Ishikawa (cell line): ENCODE data around the gene INPP5K.

ENCODE experiments used
- CEBPB ChIP-seq: IDR thresholded peaks from 2 replicates; pipeline ENCODE4 v1.6.1; 2012
- CREB1 ChIP-seq: IDR thresholded peaks from 2 replicates; pipeline ENCODE4 v1.6.1; 2012; ENCODE audit warnings: low read depth
- EGR1 ChIP-seq: IDR thresholded peaks from 2 replicates; pipeline ENCODE4 v1.6.1; 2012
- EP300 ChIP-seq: IDR thresholded peaks from 2 replicates; pipeline ENCODE4 v1.6.1; 2012; ENCODE audit warnings: borderline replicate concordance
- FOXM1 ChIP-seq: IDR thresholded peaks from 2 replicates; pipeline ENCODE4 v1.6.1; 2012; ENCODE audit warnings: low read depth, borderline replicate concordance
- MAX ChIP-seq: IDR thresholded peaks from 2 replicates; pipeline ENCODE4 v1.6.1; 2012
- NFIC ChIP-seq: IDR thresholded peaks from 2 replicates; pipeline ENCODE4 v1.6.1; 2012
- RAD21 ChIP-seq: IDR thresholded peaks from 2 replicates; pipeline ENCODE4 v1.6.1; 2012; ENCODE audit warnings: low read depth
- TAF1 ChIP-seq: IDR thresholded peaks from 2 replicates; pipeline ENCODE4 v1.6.1; 2012; ENCODE audit warnings: low read depth, mild to moderate bottlenecking
- TCF12 ChIP-seq: IDR thresholded peaks from 2 replicates; pipeline ENCODE4 v1.6.1; 2012; ENCODE audit warnings: low read depth
- TEAD4 ChIP-seq: IDR thresholded peaks from 2 replicates; pipeline ENCODE4 v1.6.1; 2012
- YY1 ChIP-seq: IDR thresholded peaks from 2 replicates; pipeline ENCODE4 v1.6.1; 2012; ENCODE audit warnings: low read depth
- ZBTB7A ChIP-seq: IDR thresholded peaks from 2 replicates; pipeline ENCODE4 v1.6.1; 2012; ENCODE audit warnings: low read depth
- TF ChIP-seq, protein P1 (sequence below): IDR thresholded peaks from 2 replicates; pipeline ENCODE4 v1.6.1; 2012; ENCODE audit warnings: low read depth, mild to moderate bottlenecking
- TF ChIP-seq, protein P2 (sequence below): IDR thresholded peaks from 2 replicates; pipeline ENCODE4 v1.6.1; 2012

The INPP5K gene

GRCh38 chr17:1473170-1473569, 43.2 kb downstream of the INPP5K start:
- no peak for TF ChIP-seq MAX
- TF ChIP-seq TCF12 = no peak

GRCh38 chr17:1471911-1472821, 44.2 kb downstream of the INPP5K start:
- TF ChIP-seq CEBPB (no peak), YY1 (no peak), CREB1 (no peak), MAX (no peak), EGR1 (no peak), EP300 (no peak), RAD21 (no peak), TAF1 (no peak), NFIC (no peak), ZBTB7A (no peak), FOXM1 (no peak), TCF12 (no peak)
- TF ChIP-seq, protein P1, sequence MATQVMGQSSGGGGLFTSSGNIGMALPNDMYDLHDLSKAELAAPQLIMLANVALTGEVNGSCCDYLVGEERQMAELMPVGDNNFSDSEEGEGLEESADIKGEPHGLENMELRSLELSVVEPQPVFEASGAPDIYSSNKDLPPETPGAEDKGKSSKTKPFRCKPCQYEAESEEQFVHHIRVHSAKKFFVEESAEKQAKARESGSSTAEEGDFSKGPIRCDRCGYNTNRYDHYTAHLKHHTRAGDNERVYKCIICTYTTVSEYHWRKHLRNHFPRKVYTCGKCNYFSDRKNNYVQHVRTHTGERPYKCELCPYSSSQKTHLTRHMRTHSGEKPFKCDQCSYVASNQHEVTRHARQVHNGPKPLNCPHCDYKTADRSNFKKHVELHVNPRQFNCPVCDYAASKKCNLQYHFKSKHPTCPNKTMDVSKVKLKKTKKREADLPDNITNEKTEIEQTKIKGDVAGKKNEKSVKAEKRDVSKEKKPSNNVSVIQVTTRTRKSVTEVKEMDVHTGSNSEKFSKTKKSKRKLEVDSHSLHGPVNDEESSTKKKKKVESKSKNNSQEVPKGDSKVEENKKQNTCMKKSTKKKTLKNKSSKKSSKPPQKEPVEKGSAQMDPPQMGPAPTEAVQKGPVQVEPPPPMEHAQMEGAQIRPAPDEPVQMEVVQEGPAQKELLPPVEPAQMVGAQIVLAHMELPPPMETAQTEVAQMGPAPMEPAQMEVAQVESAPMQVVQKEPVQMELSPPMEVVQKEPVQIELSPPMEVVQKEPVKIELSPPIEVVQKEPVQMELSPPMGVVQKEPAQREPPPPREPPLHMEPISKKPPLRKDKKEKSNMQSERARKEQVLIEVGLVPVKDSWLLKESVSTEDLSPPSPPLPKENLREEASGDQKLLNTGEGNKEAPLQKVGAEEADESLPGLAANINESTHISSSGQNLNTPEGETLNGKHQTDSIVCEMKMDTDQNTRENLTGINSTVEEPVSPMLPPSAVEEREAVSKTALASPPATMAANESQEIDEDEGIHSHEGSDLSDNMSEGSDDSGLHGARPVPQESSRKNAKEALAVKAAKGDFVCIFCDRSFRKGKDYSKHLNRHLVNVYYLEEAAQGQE = no peak
- TF ChIP-seq, protein P2, sequence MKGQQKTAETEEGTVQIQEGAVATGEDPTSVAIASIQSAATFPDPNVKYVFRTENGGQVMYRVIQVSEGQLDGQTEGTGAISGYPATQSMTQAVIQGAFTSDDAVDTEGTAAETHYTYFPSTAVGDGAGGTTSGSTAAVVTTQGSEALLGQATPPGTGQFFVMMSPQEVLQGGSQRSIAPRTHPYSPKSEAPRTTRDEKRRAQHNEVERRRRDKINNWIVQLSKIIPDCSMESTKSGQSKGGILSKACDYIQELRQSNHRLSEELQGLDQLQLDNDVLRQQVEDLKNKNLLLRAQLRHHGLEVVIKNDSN = no peak

DNA sequence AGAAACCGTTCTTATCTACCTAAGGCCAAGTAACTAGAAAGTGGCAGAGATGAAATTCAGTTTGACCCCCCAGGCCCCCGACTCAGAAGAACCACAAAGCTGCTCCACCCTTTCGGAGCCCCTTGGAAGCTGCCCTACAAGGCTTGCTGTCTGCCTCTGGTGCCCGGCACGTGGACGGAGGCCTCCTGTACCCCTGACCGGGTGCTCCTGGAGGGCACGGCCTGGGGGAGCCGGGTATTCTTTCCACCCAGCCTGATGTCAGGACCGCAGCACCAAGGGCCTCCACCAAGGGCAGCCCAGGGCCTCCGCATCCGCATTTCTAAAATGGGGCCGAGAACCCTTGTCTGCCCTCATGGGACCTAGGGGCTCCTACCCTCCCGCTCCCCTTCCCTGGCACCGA, 44.9 kb downstream of the INPP5K start:
- no peak for TF ChIP-seq ZBTB7A
- no peak for TF ChIP-seq FOXM1
- no peak for TF ChIP-seq NFIC
- no peak for TF ChIP-seq TEAD4
- TF ChIP-seq TAF1 = no peak
- no peak for TF ChIP-seq MAX
- TF ChIP-seq EP300 = no peak
- no peak for TF ChIP-seq CEBPB
- TF ChIP-seq, protein P2 = no peak
- TF ChIP-seq YY1 = no peak
- TF ChIP-seq EGR1 = no peak
- no peak for TF ChIP-seq CREB1
- no peak for TF ChIP-seq RAD21
- TF ChIP-seq, protein P1 = no peak
- no peak for TF ChIP-seq TCF12

GRCh38 chr17:1470755-1471462, 45.5 kb downstream of the INPP5K start:
- TF ChIP-seq FOXM1 (no peak), ZBTB7A (no peak), TAF1 (no peak), EGR1 (no peak), YY1 (no peak), CREB1 (no peak), MAX (no peak), CEBPB (no peak), RAD21 (no peak), TCF12 (no peak), TEAD4 (no peak), EP300 (no peak), NFIC (no peak)
- TF ChIP-seq, protein P2 = no peak
- TF ChIP-seq, protein P1 = no peak
